ENCODE data around the gene CEP164.

The CEP164 gene

GRCh38 chr11:117327567-117328374 lies at the start of gene CEP164:
TSS of gene CEP164 (plus strand) at chr11:117327854. CDS start at chr11:117338587, 10,733 bp downstream.
- DNase-seq (ENCODE audit: low read depth in 1 of 2, low spot score in 1 of 2) = peak; percentile 87

- DNase-seq (ENCODE audit: low read depth in 1 of 2, low spot score in 1 of 2) = no peak
These were observed 49.3 kb upstream of the CEP164 start for GRCh38 chr11:117278347-117278746.

GRCh38 chr11:117279711-117280376 lies 47.8 kb upstream of the CEP164 start:
- DNase-seq (ENCODE audit: low read depth in 1 of 2, low spot score in 1 of 2) = no peak

GRCh38 chr11:117281159-117281558 lies 46.5 kb upstream of the CEP164 start:
- DNase-seq (ENCODE audit: low read depth in 1 of 2, low spot score in 1 of 2) = no peak

GRCh38 chr11:117281869-117282268 lies 45.8 kb upstream of the CEP164 start:
- no peak for DNase-seq (ENCODE audit: low read depth in 1 of 2, low spot score in 1 of 2)

GRCh38 chr11:117282956-117283355 lies 44.7 kb upstream of the CEP164 start:
- no peak for DNase-seq (ENCODE audit: low read depth in 1 of 2, low spot score in 1 of 2)

GRCh38 chr11:117284053-117284452 lies 43.6 kb upstream of the CEP164 start:
- no peak for DNase-seq (ENCODE audit: low read depth in 1 of 2, low spot score in 1 of 2)

- DNase-seq (ENCODE audit: low read depth in 1 of 2, low spot score in 1 of 2) = no peak
These were observed 41.1 kb upstream of the CEP164 start for GRCh38 chr11:117286588-117286987.

- no peak for DNase-seq (ENCODE audit: low read depth in 1 of 2, low spot score in 1 of 2)
These were observed 40.0 kb upstream of the CEP164 start for GRCh38 chr11:117287668-117288067.

GRCh38 chr11:117289795-117290194 lies 37.9 kb upstream of the CEP164 start:
- DNase-seq (ENCODE audit: low read depth in 1 of 2, low spot score in 1 of 2) = no peak

GRCh38 chr11:117290809-117291396 lies 36.8 kb upstream of the CEP164 start, which contains the start of gene BACE1-AS:
TSS of gene BACE1-AS (plus strand) at chr11:117291346.
- no peak for DNase-seq (ENCODE audit: low read depth in 1 of 2, low spot score in 1 of 2)

- no peak for DNase-seq (ENCODE audit: low read depth in 1 of 2, low spot score in 1 of 2)
These were observed 35.0 kb upstream of the CEP164 start for GRCh38 chr11:117292616-117293015.

GRCh38 chr11:117295438-117296137 lies 32.1 kb upstream of the CEP164 start:
- DNase-seq (ENCODE audit: low read depth in 1 of 2, low spot score in 1 of 2) = no peak

- DNase-seq (ENCODE audit: low read depth in 1 of 2, low spot score in 1 of 2) = no peak
These were observed 30.8 kb upstream of the CEP164 start for GRCh38 chr11:117296881-117297280.

- DNase-seq (ENCODE audit: low read depth in 1 of 2, low spot score in 1 of 2) = no peak
These were observed 29.5 kb upstream of the CEP164 start for GRCh38 chr11:117298195-117298594.

GRCh38 chr11:117299351-117300282 lies 28.0 kb upstream of the CEP164 start:
- no peak for DNase-seq (ENCODE audit: low read depth in 1 of 2, low spot score in 1 of 2)

- DNase-seq (ENCODE audit: low read depth in 1 of 2, low spot score in 1 of 2) = no peak
These were observed 27.4 kb upstream of the CEP164 start for GRCh38 chr11:117300283-117300663.

GRCh38 chr11:117300773-117301172 lies 26.9 kb upstream of the CEP164 start:
- DNase-seq (ENCODE audit: low read depth in 1 of 2, low spot score in 1 of 2) = no peak

GRCh38 chr11:117302228-117302627 lies 25.4 kb upstream of the CEP164 start:
- DNase-seq (ENCODE audit: low read depth in 1 of 2, low spot score in 1 of 2) = no peak

GRCh38 chr11:117303101-117303500 lies 24.6 kb upstream of the CEP164 start:
- DNase-seq (ENCODE audit: low read depth in 1 of 2, low spot score in 1 of 2) = no peak
